Renal pelvis (tissue), 3 donors: Measurements from ENCODE around the gene L1CAM. TPM values are rescaled to one million over a fixed set of nuclear protein-coding genes. Genes with fewer than 3 reads are reported as not detected.

ENCODE experiments used
- polyA plus RNA-seq, 3 donors: library from polyadenylated mRNA; unstranded; fragments of 120-200 nt; gene quantifications; one replicate each; pipeline ENCODE4 v1.2.1, GENCODE V29; 2013; ENCODE audit not compliant: insufficient read length in 3 of 3

L1CAM gene
- polyA plus RNA-seq, 3 donors = 54.8 to 71.6 (median 56.3) TPM

Other genes with a start within 250 kb of the L1CAM start
- 10 to 100 TPM; 47.5 to 62.2 (median 53.3) TPM for gene DUSP9, start 239.0 kb downstream of the L1CAM start, polyA plus RNA-seq
- 10 to 100 TPM in 2 of 3 donors, 1 to 10 TPM in 1; 8.3 to 12.7 (median 10.2) TPM for gene PNCK, start 212.4 kb downstream of the L1CAM start, polyA plus RNA-seq
- 10 to 100 TPM; 61.9 to 79.5 (median 63.5) TPM for gene SLC6A8, start 198.2 kb downstream of the L1CAM start, polyA plus RNA-seq
- 100 to 1,000 TPM; 190 to 210 (median 196) TPM for gene BCAP31, start 161.8 kb downstream of the L1CAM start, polyA plus RNA-seq
- gene ABCD1, start 161.3 kb downstream of the L1CAM start, polyA plus RNA-seq = 10 to 100 TPM in 1 of 3 donors, 1 to 10 TPM in 2; 8.5 to 11.0 (median 9.7) TPM
- 1 to 10 TPM; 1.1 to 1.8 (median 1.8) TPM for gene PLXNB3, start 121.9 kb downstream of the L1CAM start, polyA plus RNA-seq
- gene SRPK3, start 105.1 kb downstream of the L1CAM start, polyA plus RNA-seq = 1 to 10 TPM; 1.2 to 2.7 (median 1.5) TPM
- 100 to 1,000 TPM in 1 of 3 donors, 10 to 100 TPM in 2; 87.3 to 103 (median 90.1) TPM for gene IDH3G, start 91.8 kb downstream of the L1CAM start, polyA plus RNA-seq
- gene SSR4, start 91.5 kb downstream of the L1CAM start, polyA plus RNA-seq = 100 to 1,000 TPM; 156 to 181 (median 168) TPM
- gene PDZD4, start 55.6 kb downstream of the L1CAM start, polyA plus RNA-seq = 10 to 100 TPM in 2 of 3 donors, 1 to 10 TPM in 1; 8.4 to 12.0 (median 11.7) TPM
- 1 to 10 TPM; 1.8 to 5.9 (median 2.4) TPM for gene AVPR2, start 18.5 kb upstream of the L1CAM start, polyA plus RNA-seq
- gene ARHGAP4, start 40.1 kb upstream of the L1CAM start, polyA plus RNA-seq = 10 to 100 TPM; 34.2 to 44.8 (median 40.7) TPM
- 10 to 100 TPM; 79.4 to 80.9 (median 79.6) TPM for gene NAA10, start 48.9 kb upstream of the L1CAM start, polyA plus RNA-seq
- gene RENBP, start 58.5 kb upstream of the L1CAM start, polyA plus RNA-seq = 10 to 100 TPM; 24.6 to 26.5 (median 24.7) TPM
- gene HCFC1, start 85.6 kb upstream of the L1CAM start, polyA plus RNA-seq = 10 to 100 TPM; 47.2 to 58.4 (median 51.1) TPM
- gene TMEM187, start 86.6 kb upstream of the L1CAM start, polyA plus RNA-seq = 10 to 100 TPM in 1 of 3 donors, 1 to 10 TPM in 2; 5.9 to 11.7 (median 8.8) TPM
- 10 to 100 TPM; 64.1 to 67.7 (median 64.2) TPM for gene IRAK1, start 133.7 kb upstream of the L1CAM start, polyA plus RNA-seq
- gene MECP2, start 211.5 kb upstream of the L1CAM start, polyA plus RNA-seq = 10 to 100 TPM; 30.7 to 38.5 (median 33.7) TPM